HepG2 (cell line): ENCODE measurements around the gene NT5DC1. TPM values are rescaled to one million over a fixed set of nuclear protein-coding genes. Genes with fewer than 3 reads are reported as not detected.

ENCODE experiments used
- CBX1 ChIP-seq: IDR thresholded peaks from one replicate; pipeline ENCODE4 v1.6.1; 2016; ENCODE audit warnings: antibody characterized with exemption, low read depth
- CREM ChIP-seq, 2 experiments: sonication (generic) in 1 of 2; formaldehyde crosslinking in 1 of 2; IDR thresholded peaks; 2 replicates each; pipeline versions ENCODE4 v1.4.0 to v1.6.1; 2016 to 2020; ENCODE audit warnings: antibody characterized with exemption in 1 of 2, mild to moderate bottlenecking in 1 of 2, missing genetic modification reagents in 1 of 2
- NFIB ChIP-seq: sonication (generic); formaldehyde crosslinking; IDR thresholded peaks from 2 replicates; pipeline ENCODE4 v1.9.0; 2021; ENCODE audit warnings: missing genetic modification reagents, mild to moderate bottlenecking, borderline replicate concordance
- YY1 ChIP-seq: IDR thresholded peaks from 2 replicates; pipeline ENCODE4 v1.6.1; 2011; ENCODE audit warnings: low read length, low read depth, moderate library complexity, mild to moderate bottlenecking; ENCODE audit not compliant: insufficient read depth, insufficient replicate concordance
- ZNF17 ChIP-seq: sonication (generic); formaldehyde crosslinking; IDR thresholded peaks from 2 replicates; pipeline ENCODE4 v1.5.0; 2020; ENCODE audit warnings: mild to moderate bottlenecking, missing genetic modification reagents
- ZNF225 ChIP-seq: sonication (generic); formaldehyde crosslinking; IDR thresholded peaks from 2 replicates; pipeline ENCODE4 v1.4.0; 2020; ENCODE audit warnings: mild to moderate bottlenecking, missing genetic modification reagents
- ZNF30 ChIP-seq: sonication (generic); formaldehyde crosslinking; IDR thresholded peaks from 2 replicates; pipeline ENCODE4 v1.5.0; 2020; ENCODE audit warnings: mild to moderate bottlenecking, missing genetic modification reagents
- ZNF557 ChIP-seq: sonication (generic); formaldehyde crosslinking; IDR thresholded peaks from 2 replicates; pipeline ENCODE4 v1.4.0; 2020; ENCODE audit warnings: missing genetic modification reagents
- ZNF788 ChIP-seq: sonication (generic); formaldehyde crosslinking; IDR thresholded peaks from 2 replicates; pipeline ENCODE4 v1.5.0; 2020; ENCODE audit warnings: mild to moderate bottlenecking, missing genetic modification reagents, borderline replicate concordance
- ZNF841 ChIP-seq: sonication (generic); formaldehyde crosslinking; IDR thresholded peaks from 2 replicates; pipeline ENCODE4 v1.8.1; 2023; ENCODE audit warnings: missing genetic modification reagents, borderline replicate concordance
- ZNF891 ChIP-seq: sonication (generic); formaldehyde crosslinking; IDR thresholded peaks from 2 replicates; pipeline ENCODE4 v1.5.0; 2020; ENCODE audit warnings: mild to moderate bottlenecking, missing genetic modification reagents
- polyA plus RNA-seq, 8 experiments: library from polyadenylated mRNA; depleted of rRNA in 3 of 8; stranded (reverse) in 7 of 8; unstranded in 1 of 8; fragments of >200 nt; fragmentation: Illumina TruSeq in 4 of 8; extraction: Trizol in 4 of 8; gene quantifications; 2 replicates each; pipeline versions ENCODE4 v1.2.1 to v1.2.3, GENCODE V29; 2011 to 2016; ENCODE audit warnings: low read depth in 4 of 8, missing spikeins in 1 of 8, mixed read lengths in 1 of 8; ENCODE audit not compliant: insufficient read depth in 1 of 8
- total RNA-seq, 5 experiments: library from RNA; depleted of rRNA; stranded (reverse); fragments of >200 nt; fragmentation: Illumina TruSeq; extraction: Trizol; gene quantifications; 2 replicates each; pipeline ENCODE4 v1.2.3, GENCODE V29; 2016; ENCODE audit warnings: low read depth in 1 of 5
- TF ChIP-seq, protein P1 (sequence below), 2 experiments: sonication (generic) in 1 of 2; formaldehyde crosslinking in 1 of 2; IDR thresholded peaks; 2 replicates each; pipeline versions ENCODE4 v1.6.1 to v1.9.0; 2014 to 2022; ENCODE audit warnings: antibody characterized with exemption in 1 of 2, borderline replicate concordance in 1 of 2, inconsistent platforms in 1 of 2, low read depth in 1 of 2, missing genetic modification reagents in 1 of 2
- TF ChIP-seq, protein P2 (sequence below): sonication (generic); formaldehyde crosslinking; IDR thresholded peaks from 2 replicates; pipeline ENCODE4 v1.4.0; 2020; ENCODE audit warnings: missing genetic modification reagents
- TF ChIP-seq, protein P3 (sequence below): sonication (generic); formaldehyde crosslinking; IDR thresholded peaks from 2 replicates; pipeline ENCODE4 v1.4.0; 2020; ENCODE audit warnings: missing genetic modification reagents, borderline replicate concordance
- TF ChIP-seq, protein P4 (sequence below): sonication (generic); formaldehyde crosslinking; IDR thresholded peaks from 2 replicates; pipeline ENCODE4 v1.4.0; 2020; ENCODE audit warnings: missing genetic modification reagents
- TF ChIP-seq, protein P5 (sequence below): sonication (generic); formaldehyde crosslinking; IDR thresholded peaks from 2 replicates; pipeline ENCODE4 v1.5.1; 2020; ENCODE audit warnings: missing genetic modification reagents, mild to moderate bottlenecking, borderline replicate concordance

The NT5DC1 gene
- total and polyA plus RNA-seq, 2 of the 13 experiments (the other 11 are each of a cell fraction or from before 2014, with no cell fraction given), result 27.0 to 56.1 TPM

DNA sequence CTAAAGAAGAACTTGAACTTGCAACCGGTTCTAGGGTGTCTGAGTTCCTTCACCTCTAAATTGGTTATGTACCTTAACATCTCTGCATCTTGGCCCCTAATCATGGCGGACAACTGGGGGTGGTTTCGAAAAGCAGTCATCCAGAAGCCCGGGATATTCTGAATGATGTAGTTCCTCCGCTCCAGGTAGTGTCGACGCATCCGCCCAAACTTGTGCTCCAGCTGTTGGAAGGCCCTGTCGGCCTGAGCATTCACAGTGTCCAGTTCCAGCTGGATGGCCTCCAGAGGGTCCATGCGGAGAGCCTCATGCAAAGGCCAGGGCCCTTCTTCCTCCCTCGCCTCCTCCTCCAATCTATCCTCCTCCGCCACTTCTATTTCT, 178.2 kb downstream of the NT5DC1 start (continued):
- TF ChIP-seq, protein P1, sequence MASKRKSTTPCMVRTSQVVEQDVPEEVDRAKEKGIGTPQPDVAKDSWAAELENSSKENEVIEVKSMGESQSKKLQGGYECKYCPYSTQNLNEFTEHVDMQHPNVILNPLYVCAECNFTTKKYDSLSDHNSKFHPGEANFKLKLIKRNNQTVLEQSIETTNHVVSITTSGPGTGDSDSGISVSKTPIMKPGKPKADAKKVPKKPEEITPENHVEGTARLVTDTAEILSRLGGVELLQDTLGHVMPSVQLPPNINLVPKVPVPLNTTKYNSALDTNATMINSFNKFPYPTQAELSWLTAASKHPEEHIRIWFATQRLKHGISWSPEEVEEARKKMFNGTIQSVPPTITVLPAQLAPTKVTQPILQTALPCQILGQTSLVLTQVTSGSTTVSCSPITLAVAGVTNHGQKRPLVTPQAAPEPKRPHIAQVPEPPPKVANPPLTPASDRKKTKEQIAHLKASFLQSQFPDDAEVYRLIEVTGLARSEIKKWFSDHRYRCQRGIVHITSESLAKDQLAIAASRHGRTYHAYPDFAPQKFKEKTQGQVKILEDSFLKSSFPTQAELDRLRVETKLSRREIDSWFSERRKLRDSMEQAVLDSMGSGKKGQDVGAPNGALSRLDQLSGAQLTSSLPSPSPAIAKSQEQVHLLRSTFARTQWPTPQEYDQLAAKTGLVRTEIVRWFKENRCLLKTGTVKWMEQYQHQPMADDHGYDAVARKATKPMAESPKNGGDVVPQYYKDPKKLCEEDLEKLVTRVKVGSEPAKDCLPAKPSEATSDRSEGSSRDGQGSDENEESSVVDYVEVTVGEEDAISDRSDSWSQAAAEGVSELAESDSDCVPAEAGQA (IDR thresholded peaks at IDR 0.05; ENCODE audit: low read depth), result no peak
- TF ChIP-seq, protein P1 (CRISPR knock-in tag; IDR thresholded peaks at IDR 0.05; ENCODE audit: borderline replicate concordance), result no peak
- TF ChIP-seq CREM (IDR thresholded peaks at IDR 0.05) (no peak), CREM (CRISPR knock-in tag; IDR thresholded peaks at IDR 0.05) (no peak), ZNF891 (no peak), NFIB (CRISPR knock-in tag) (no peak), ZNF841 (CRISPR knock-in tag) (no peak), ZNF557 (no peak), YY1 (no peak), ZNF30 (CRISPR knock-in tag) (no peak), ZNF17 (CRISPR knock-in tag) (no peak), ZNF788 (CRISPR knock-in tag) (no peak), ZNF225 (CRISPR knock-in tag) (no peak), CBX1 (no peak)
- TF ChIP-seq, protein P2, sequence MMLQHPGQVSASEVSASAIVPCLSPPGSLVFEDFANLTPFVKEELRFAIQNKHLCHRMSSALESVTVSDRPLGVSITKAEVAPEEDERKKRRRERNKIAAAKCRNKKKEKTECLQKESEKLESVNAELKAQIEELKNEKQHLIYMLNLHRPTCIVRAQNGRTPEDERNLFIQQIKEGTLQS, result no peak
- TF ChIP-seq, protein P3, sequence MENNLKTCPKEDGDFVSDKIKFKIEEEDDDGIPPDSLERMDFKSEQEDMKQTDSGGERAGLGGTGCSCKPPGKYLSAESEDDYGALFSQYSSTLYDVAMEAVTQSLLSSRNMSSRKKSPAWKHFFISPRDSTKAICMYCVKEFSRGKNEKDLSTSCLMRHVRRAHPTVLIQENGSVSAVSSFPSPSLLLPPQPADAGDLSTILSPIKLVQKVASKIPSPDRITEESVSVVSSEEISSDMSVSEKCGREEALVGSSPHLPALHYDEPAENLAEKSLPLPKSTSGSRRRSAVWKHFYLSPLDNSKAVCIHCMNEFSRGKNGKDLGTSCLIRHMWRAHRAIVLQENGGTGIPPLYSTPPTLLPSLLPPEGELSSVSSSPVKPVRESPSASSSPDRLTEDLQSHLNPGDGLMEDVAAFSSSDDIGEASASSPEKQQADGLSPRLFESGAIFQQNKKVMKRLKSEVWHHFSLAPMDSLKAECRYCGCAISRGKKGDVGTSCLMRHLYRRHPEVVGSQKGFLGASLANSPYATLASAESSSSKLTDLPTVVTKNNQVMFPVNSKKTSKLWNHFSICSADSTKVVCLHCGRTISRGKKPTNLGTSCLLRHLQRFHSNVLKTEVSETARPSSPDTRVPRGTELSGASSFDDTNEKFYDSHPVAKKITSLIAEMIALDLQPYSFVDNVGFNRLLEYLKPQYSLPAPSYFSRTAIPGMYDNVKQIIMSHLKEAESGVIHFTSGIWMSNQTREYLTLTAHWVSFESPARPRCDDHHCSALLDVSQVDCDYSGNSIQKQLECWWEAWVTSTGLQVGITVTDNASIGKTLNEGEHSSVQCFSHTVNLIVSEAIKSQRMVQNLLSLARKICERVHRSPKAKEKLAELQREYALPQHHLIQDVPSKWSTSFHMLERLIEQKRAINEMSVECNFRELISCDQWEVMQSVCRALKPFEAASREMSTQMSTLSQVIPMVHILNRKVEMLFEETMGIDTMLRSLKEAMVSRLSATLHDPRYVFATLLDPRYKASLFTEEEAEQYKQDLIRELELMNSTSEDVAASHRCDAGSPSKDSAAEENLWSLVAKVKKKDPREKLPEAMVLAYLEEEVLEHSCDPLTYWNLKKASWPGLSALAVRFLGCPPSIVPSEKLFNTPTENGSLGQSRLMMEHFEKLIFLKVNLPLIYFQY (CRISPR knock-in tag), result no peak
- TF ChIP-seq, protein P4, sequence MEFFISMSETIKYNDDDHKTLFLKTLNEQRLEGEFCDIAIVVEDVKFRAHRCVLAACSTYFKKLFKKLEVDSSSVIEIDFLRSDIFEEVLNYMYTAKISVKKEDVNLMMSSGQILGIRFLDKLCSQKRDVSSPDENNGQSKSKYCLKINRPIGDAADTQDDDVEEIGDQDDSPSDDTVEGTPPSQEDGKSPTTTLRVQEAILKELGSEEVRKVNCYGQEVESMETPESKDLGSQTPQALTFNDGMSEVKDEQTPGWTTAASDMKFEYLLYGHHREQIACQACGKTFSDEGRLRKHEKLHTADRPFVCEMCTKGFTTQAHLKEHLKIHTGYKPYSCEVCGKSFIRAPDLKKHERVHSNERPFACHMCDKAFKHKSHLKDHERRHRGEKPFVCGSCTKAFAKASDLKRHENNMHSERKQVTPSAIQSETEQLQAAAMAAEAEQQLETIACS, result no peak
- TF ChIP-seq, protein P5, sequence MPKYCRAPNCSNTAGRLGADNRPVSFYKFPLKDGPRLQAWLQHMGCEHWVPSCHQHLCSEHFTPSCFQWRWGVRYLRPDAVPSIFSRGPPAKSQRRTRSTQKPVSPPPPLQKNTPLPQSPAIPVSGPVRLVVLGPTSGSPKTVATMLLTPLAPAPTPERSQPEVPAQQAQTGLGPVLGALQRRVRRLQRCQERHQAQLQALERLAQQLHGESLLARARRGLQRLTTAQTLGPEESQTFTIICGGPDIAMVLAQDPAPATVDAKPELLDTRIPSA (CRISPR knock-in tag), result no peak
